Keratinocyte (primary cell): Measurements from ENCODE around the gene PSMD6. TPM values are rescaled to one million over a fixed set of nuclear protein-coding genes. Genes with fewer than 3 reads are reported as not detected.

Experiments
- DNase-seq: peaks from one replicate; pipeline ENCODE4 v3.0.0-alpha.2; 2011; ENCODE audit warnings: low read depth, missing footprints, low spot score
- FAIRE-seq: peaks from 2 replicates; lab custom pipeline; 2011; peaks lifted over from hg19 to GRCh38; lab: Jason Lieb, UNC
- H2AFZ ChIP-seq: 2 replicates; pipeline ENCODE4 v1.6.0; 2012; ENCODE audit warnings: low read length, control low read depth, inconsistent platforms; ENCODE audit not compliant: control insufficient read depth
- H3K27ac ChIP-seq: 2 replicates; pipeline ENCODE4 v1.5.1; 2011; ENCODE audit warnings: low read length; ENCODE audit not compliant: control insufficient read depth, insufficient read depth
- H3K27me3 ChIP-seq: 3 replicates; pipeline ENCODE4 v1.6.0; 2011; ENCODE audit warnings: low read length; ENCODE audit not compliant: control insufficient read depth, insufficient read depth; ENCODE audit errors: extremely low read depth
- H3K36me3 ChIP-seq, 2 experiments: 2 replicates in 1 of 2; 3 replicates in 1 of 2; pipeline ENCODE4 v1.5.1; 2011; ENCODE audit warnings: low read length in 2 of 2, mild to moderate bottlenecking in 1 of 2; ENCODE audit not compliant: control insufficient read depth in 2 of 2, insufficient read depth in 2 of 2; ENCODE audit errors: extremely low read depth in 1 of 2
- H3K4me1 ChIP-seq: 3 replicates; pipeline ENCODE4 v1.5.1; 2011; ENCODE audit warnings: low read length; ENCODE audit not compliant: control insufficient read depth, insufficient read depth; ENCODE audit errors: extremely low read depth
- H3K4me2 ChIP-seq: 3 replicates; pipeline ENCODE4 v1.6.0; 2011; ENCODE audit warnings: low read depth, low read length; ENCODE audit not compliant: control insufficient read depth, insufficient read depth; ENCODE audit errors: extremely low read depth
- H3K4me3 ChIP-seq, 3 experiments: fragments of 200-600 bp in 1 of 3; sonication (generic) in 1 of 3; 2 replicates in 2 of 3; 3 replicates in 1 of 3; pipeline ENCODE4 v1.5.1; 2011 to 2016; ENCODE audit warnings: low read length in 3 of 3, mild to moderate bottlenecking in 3 of 3, control low read depth in 2 of 3, inconsistent platforms in 1 of 3, low read depth in 1 of 3, mixed read lengths in 1 of 3, mixed run types in 1 of 3, moderate library complexity in 1 of 3; ENCODE audit not compliant: control insufficient read depth in 2 of 3, insufficient read depth in 2 of 3; ENCODE audit errors: extremely low read depth in 1 of 3
- H3K79me2 ChIP-seq: 2 replicates; pipeline ENCODE4 v1.6.0; 2012; ENCODE audit warnings: low read length; ENCODE audit not compliant: control insufficient read depth, insufficient read depth
- H3K9ac ChIP-seq: 3 replicates; pipeline ENCODE4 v1.6.0; 2011; ENCODE audit warnings: low read length; ENCODE audit not compliant: control insufficient read depth, insufficient read depth; ENCODE audit errors: extremely low read depth
- H3K9me1 ChIP-seq: 3 replicates; pipeline ENCODE4 v1.6.0; 2011; ENCODE audit warnings: low read length; ENCODE audit not compliant: control insufficient read depth, insufficient read depth; ENCODE audit errors: extremely low read depth
- H3K9me3 ChIP-seq: 2 replicates; pipeline ENCODE4 v1.5.1; 2012; ENCODE audit warnings: low read depth, low read length; ENCODE audit not compliant: control insufficient read depth
- H4K20me1 ChIP-seq: 3 replicates; pipeline ENCODE4 v1.6.0; 2011; ENCODE audit warnings: low read length; ENCODE audit not compliant: control insufficient read depth, insufficient read depth; ENCODE audit errors: extremely low read depth
- CTCF ChIP-seq, 3 experiments: IDR thresholded peaks in 1 of 3; conservative IDR thresholded peaks in 1 of 3; optimal IDR thresholded peaks in 1 of 3; 2 replicates in 2 of 3; 3 replicates in 1 of 3; pipeline versions ENCODE3 to v1.5.1; 2011; ENCODE audit warnings: low read length in 3 of 3, mild to moderate bottlenecking in 3 of 3, moderate library complexity in 2 of 3, control low read depth in 1 of 3, inconsistent platforms in 1 of 3; ENCODE audit not compliant: insufficient read depth in 2 of 3; ENCODE audit errors: extremely low read depth in 1 of 3
- EZH2 ChIP-seq: IDR thresholded peaks from one replicate; pipeline ENCODE4 v1.6.1; 2012; ENCODE audit warnings: inconsistent platforms, mild to moderate bottlenecking, low read length, moderate library complexity
- dilution Hi-C: fragments of 300-500 bp; cut with MboI; formaldehyde crosslinking; loops from one replicate; pipeline ENCODE4 v1.7.0; 2020; ENCODE audit warnings: low sequenced_read_pairs; ENCODE audit not compliant: extremely low pct_ligation_motif_present
- polyA plus RNA-seq, 5 experiments: library from polyadenylated mRNA; depleted of rRNA in 3 of 5; stranded (reverse) in 3 of 5; stranded (forward) in 1 of 5; unstranded in 1 of 5; fragments of >200 nt; gene quantifications; 1 replicate in 1 of 5; 2 replicates in 3 of 5; 3 replicates in 1 of 5; pipeline versions ENCODE4 v1.2.1 to v1.2.3, GENCODE V29; 2011 to 2012; ENCODE audit warnings: missing spikeins in 2 of 5, low read depth in 1 of 5, low replicate concordance in 1 of 5

PSMD6 gene
- polyA plus RNA-seq, 1 donor (not counting 4 experiments of a cell fraction or from before 2014, with no cell fraction given): 100 TPM

- Histone ChIP-seq H3K9me1 (no peaks in the 10 kb centered on the region), H3K27me3 (no peaks in the 10 kb centered on the region), H3K9me3 (no peaks in the 10 kb centered on the region), H4K20me1 (no peaks in the 10 kb centered on the region), H3K79me2 (peaks cover 35% of the 10 kb centered on the region), H3K4me1 (peaks cover 33% of the 10 kb centered on the region), H3K36me3 (peaks cover 2 to 3% of the 10 kb centered on the region in 2 experiments), H3K9ac (no peak overlapping the region), H3K4me2 (no peak overlapping the region), H3K4me3 (no peak overlapping the region), H2AFZ (no peak overlapping the region), H3K27ac (no peak overlapping the region)
- DNase-seq (no peak), FAIRE-seq (peak; percentile 32)
- TF ChIP-seq CTCF (optimal IDR thresholded peaks at IDR 0.05 in 1 of 3, IDR thresholded peaks at IDR 0.05 in 1 of 3, conservative IDR thresholded peaks at IDR 0.05 in 1 of 3; ENCODE audit: extremely low read depth in 1 of 3, insufficient read depth in 2 of 3, low read length in 3 of 3) (no peak), EZH2 (no peak)
- dilution Hi-C loops: no loop called here
These were observed 53.4 kb downstream of the PSMD6 start for GRCh38 chr3:63969876-63970275.

GRCh38 chr3:63968612-63969350 is 54.5 kb downstream of the PSMD6 start:
- Histone ChIP-seq H4K20me1 (no peaks in the 10 kb centered on the region), H3K79me2 (peaks cover 35% of the 10 kb centered on the region), H2AFZ (no peak overlapping the region), H3K4me3 (no peak overlapping the region), H3K36me3 (peaks cover 0 to 3% of the 10 kb centered on the region in 2 experiments), H3K4me1 (peaks cover 33% of the 10 kb centered on the region), H3K9ac (no peak overlapping the region), H3K27ac (peak overlapping the region; percentile 7), H3K4me2 (peak overlapping the region; percentile 55), H3K9me1 (no peaks in the 10 kb centered on the region), H3K27me3 (no peaks in the 10 kb centered on the region), H3K9me3 (no peaks in the 10 kb centered on the region)
- dilution Hi-C loops: no loop called here
- no peak for FAIRE-seq
- TF ChIP-seq EZH2 (no peak), CTCF (optimal IDR thresholded peaks at IDR 0.05 in 1 of 3, IDR thresholded peaks at IDR 0.05 in 1 of 3, conservative IDR thresholded peaks at IDR 0.05 in 1 of 3; ENCODE audit: extremely low read depth in 1 of 3, insufficient read depth in 2 of 3, low read length in 3 of 3) (no peak)
- no peak for DNase-seq
